HG03139 (cell line): ENCODE measurements around the gene RFPL2.
"Not testable (repeated sequence)": the region's sequence is repeated elsewhere in the genome, so short reads cannot be mapped to it uniquely, and the experiment has no call there.

Experiments
- ATAC-seq: cut with Tn5 transposase; IDR thresholded peaks from one replicate; pipeline ENCODE4 v1.9.1; 2021; ENCODE audit not compliant: unreplicated experiment

RFPL2 gene

DNA sequence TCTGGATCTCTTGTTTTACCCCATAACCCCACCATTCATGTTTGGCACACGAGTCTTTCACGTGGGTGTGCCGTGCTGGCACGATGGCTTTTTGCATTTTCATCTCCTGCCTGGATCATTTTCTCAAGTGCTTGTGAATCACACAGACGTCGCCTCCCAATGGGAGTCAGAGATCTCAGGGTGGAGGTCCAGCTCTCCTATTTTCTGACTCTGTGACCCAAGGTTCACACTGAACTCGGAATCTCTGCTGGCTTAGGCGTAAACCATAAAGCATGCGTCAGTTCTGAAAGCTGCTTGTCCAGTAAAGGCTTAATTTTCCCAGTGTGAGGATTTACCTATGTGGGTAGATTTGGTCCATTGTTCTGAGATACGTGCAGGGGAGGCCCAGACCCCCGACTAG lies 29.8 kb downstream of the RFPL2 start:
- no peak for ATAC-seq

DNA sequence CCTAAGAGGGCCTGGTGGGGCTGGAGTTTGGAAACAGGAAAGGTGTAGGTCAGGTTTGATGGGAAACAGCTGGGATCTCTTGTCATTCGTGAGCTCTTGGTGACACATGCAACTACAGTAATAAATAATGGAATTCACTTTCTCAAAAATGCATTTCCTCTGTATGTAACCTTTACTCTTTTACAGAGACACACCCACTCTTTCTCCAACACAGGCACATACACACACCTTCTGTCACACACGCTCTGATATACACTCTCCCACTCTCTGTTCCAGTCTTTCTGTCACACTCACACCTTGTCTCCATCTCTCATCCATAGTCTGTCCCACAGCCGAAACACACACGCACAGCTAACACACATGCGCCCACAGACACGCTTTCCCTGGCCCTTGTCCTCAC lies 39.2 kb downstream of the RFPL2 start:
- no peak for ATAC-seq

DNA sequence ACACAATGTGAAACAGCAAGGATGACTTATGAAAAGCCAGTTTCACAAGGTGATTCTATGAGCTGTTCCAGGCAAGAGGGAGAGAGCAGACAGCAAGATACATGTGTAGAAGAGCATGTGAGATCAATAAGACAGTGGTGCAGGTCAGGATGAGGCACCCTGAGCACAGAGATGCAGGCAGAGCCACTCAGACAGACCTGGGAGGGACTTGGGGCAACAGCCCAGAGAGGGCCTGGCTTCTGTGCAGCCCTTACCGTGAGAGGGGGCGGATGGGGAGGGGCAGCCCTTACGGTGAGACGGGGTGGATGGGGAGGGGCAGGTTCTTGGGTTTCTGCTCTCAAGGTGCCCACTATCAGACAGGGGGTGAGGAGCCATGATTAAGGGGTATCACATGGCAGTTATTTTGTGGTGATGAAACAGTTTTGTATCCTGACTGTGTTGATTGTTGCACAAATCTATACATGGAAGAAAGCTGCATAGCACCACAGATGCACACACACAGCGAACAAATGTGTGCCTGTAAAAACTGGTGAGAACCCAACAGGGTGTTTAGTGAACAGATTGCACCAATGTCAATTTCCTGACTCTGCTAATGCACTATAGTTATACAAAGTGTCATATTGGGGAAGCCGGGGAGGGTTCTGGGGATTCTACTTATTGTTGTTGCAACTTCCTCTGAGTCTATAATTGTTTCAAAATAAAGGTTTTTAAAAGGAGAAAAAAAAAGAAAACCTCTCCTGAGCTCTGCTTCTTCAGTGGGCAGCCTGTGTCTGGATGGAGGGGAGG lies 40.6 kb downstream of the RFPL2 start:
- ATAC-seq: no peak

DNA sequence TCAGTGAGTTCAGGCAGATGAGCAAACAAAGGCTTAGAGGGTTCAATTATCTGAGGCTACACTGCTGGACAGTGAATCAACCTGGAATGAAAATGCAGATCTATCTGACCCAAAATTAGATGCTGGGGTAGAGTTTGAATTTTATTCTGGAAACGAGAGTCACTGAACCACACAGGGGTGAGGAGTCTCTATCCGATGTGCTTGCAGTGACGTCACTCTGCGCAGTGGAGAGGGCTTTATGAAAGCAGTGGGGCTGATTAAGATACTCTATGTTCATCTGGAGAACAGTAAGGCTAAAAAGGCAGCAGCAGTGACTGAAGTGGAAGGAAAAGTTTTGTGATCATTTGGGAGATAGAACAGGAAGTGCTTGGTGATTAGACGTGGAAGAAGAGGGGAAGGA lies 44.5 kb downstream of the RFPL2 start:
- ATAC-seq: not testable (repeated sequence)

DNA sequence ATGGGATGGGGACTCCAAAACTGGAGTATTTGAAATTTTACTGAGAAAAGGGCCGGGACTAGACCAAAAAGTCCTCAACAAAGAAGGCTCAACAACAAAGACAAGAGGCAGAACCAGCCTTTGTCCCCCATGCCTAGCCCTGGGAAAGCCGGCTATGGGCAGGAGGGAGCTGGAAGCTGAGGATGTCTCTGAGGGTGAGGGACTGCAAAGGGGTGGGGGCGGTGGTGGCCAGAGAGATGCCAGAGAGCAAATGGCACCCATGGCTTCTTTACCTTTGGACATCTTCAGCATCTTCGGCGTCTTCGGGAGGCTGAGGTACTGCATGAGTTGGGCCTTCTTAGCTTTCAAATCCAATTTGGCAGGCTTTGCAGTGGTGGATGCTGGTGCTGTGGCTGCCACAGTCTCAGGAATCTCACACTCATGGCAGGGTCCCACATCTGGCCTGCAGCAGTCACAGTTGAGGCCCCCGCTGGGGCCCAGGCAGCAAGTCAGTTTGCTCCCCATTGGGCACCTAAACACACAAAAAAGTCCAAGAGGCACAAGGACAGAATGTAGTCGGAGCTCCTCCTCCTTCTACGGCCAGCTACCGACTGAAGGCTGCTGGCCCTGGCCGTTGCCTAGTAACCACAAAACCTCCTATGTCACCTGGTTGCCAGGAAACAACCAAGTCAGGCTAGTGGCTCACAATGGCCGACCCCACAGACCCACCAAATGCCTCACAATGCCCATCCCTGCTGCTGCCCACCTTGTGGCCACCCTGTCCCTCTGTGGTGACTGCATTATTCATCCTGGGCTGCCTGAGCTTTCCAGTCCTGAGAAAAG lies 46.0 kb downstream of the RFPL2 start, which contains the start of gene C22orf42:
C22orf42 (minus strand) TSS at position 592 of the 822 bp plus-strand sequence; CDS start at position 504, 88 bp downstream.
- no peak for ATAC-seq

DNA sequence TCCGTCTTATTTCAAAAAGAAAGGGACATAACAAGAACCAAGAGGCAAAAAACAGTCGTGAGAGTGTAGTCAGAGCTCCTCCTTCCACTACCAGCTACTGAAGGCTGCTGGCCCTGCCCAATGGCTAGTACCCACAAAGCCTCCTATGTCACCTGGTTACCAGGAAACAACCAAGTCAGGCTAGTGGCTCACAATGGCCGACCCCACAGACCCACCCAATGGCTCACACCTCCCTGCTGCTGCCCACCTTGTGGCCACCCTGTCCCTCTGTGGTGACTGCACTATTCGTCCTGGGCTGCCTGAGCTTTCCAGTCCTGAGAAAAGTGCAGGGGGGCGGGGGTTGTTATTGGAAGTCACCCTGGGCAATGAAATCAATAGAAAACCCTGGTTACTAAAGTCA lies 47.2 kb downstream of the RFPL2 start:
- not testable (repeated sequence) for ATAC-seq

DNA sequence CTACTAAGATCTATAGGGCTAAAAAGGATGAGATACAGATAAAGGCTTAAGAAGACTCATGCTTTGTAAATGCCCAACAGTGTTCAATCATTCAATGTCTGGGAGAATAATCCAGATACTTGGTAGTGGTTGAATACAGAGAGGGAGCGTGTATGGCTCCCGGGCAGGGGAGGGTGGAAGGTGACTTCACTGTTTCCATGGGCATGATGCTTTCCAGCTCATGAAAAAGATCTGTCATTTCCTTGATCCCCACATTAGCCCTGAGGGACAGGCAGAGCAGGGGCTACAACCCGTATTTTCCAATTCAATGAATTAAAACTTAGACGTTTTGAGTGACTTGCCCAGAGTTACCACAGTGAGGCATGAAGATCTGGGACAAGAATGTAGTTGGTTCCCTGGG lies 50.1 kb downstream of the RFPL2 start:
- ATAC-seq: not testable (repeated sequence)

DNA sequence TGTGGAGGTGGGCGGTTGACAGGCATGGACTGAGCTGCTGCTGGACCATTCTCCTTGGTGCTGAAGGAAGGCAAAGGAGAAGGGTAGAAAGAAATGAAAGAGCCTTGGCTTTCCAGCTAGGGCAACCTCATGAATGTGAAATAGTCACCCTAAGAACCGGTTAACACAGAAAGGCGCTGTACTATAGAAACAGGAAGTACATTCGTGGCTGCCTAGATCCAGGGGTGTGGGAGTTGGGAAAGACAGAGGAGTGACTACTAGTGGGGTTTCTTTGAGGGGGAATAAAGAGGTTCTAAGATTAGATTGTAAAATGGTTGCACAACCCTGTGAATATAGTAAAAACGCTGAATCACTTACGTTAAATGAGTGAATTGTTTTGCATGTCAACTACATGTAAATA lies 53.2 kb downstream of the RFPL2 start:
- ATAC-seq: not testable (repeated sequence)

DNA sequence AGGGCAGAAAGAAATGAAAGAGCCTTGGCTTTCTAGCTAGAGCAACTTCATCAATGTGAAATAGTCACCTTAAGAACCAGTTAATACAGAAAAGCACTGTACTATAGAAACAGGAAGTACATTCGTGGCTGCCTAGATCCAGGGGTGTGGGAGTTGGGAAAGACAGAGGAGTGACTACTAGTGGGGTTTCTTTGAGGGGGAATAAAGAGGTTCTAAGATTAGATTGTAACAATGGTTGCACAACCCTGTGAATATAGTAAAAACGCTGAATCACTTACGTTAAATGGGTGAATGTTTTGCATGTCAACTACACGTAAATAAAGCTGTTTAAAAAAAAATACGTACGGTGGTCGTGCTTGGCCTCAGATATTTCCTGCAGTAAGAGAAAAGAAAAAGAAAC lies 54.2 kb downstream of the RFPL2 start:
- ATAC-seq: not testable (repeated sequence)

DNA sequence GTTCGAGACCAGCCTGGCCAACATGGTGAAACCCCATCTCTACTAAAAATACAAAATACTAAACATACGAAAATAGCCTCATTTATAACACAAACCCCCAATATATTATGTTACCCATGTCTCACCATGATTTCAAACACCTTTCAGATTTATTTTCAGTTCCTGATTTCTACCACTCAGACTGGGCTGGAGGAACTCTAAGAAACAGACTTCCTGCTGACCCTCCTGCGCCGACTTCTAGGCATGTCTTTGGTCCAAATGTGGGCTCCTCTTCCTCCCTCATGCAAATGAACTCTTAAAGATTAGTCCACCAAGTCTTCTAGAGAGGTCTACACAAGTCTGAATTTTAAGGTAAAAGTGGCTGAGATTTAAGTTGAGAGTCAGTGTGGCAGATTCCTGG lies 56.5 kb downstream of the RFPL2 start:
- not testable (repeated sequence) for ATAC-seq

DNA sequence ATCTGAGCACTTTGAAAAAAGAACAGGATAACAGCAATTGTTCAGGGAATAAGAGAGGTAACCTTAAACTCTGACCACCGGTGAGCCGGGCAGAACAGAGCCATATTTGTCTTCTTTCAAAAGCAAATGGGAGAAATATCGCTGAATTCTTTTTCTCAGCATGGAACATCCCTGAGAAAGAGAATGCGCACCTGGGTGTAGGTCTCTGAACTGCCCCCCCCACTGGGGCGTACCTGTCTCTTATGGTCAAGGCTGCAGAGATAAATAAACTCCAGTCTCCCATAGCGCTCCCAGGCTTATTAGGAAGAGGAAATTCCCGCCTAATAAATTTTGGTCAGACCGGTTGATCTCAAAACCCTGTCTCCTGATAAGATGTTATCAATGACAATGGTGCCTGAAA lies 57.7 kb downstream of the RFPL2 start:
- ATAC-seq: not testable (repeated sequence)

DNA sequence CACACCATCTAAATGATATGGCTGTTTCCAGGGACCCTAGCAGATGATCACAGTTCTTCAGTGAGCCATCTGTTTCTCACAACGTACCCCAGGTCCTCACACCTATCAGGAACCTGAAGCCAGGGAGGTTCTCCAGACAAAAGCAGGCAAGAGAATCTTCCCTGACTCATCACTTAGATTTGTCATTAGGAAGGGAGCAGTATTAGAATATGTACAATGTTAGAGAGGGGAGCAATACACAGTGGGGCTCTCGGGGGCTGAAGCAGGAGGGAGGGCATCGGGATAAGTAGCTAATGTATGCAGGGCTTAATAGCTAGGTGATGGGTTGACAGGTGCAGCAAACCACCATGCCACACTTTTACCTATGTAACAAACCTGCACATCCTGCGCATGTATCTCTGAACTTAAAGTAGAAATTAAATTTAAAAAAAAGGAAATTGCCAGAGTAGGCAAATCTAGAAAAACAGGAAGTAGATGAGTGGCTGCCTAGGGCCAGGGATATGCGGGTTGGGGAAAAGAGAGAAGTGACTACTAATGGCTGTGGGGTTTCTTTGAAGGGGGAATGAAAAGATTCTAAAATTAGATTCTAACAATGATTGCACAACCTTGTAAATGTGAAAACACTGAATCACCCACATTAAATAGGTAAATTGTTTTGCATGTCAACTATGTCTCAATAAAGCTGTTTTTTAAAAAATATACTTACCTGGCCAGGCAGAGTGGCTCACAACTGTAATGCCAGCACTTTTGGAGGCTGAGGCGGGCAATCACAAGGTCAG lies 60.2 kb downstream of the RFPL2 start:
- ATAC-seq: no peak

DNA sequence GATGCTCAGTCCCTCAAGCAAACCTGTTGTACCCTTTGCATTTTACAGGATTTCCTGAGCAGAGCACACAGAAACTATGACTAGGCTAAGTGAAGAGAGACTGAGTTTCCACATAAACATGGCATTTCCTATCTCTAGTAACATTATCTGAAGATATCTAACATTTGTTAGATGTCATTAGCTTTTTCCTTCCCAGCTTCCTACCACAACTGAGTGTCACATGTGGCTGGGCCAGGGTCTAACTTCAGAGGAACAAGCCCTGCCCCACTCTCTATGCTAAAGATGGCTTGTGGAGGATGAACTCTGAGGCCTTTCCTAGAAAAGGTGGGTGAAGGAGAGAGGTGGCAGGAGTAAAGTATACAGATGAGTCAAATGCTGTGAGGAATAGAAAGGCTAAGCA lies 62.3 kb downstream of the RFPL2 start:
- no peak for ATAC-seq

DNA sequence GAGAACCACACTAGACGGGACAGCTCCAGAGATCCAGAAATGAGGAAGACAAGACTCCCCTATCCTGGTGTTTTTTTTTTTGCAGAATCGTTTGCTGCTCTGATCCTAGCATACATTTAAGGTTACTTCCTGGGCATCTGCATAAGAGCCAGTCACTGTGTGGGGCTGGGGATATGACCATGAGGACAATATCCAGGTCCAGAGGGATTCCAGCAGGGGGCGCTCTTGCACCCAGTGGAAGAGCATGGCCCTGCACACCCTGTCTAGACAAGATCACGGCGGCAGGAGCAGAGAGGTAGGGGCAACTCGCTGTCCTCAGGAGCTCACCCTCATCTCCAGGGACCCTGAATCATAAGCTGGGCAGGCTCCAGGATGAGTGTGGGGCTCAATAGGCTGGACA lies 64.2 kb downstream of the RFPL2 start:
- not testable (repeated sequence) for ATAC-seq
